ENCODE measurements around the gene FAM210B. TPM values are rescaled to one million over a fixed set of nuclear protein-coding genes. Genes with fewer than 3 reads are reported as not detected.

Gene FAM210B
- total RNA-seq, 1 experiment from 2014 or later: 19.1 TPM

DNA sequence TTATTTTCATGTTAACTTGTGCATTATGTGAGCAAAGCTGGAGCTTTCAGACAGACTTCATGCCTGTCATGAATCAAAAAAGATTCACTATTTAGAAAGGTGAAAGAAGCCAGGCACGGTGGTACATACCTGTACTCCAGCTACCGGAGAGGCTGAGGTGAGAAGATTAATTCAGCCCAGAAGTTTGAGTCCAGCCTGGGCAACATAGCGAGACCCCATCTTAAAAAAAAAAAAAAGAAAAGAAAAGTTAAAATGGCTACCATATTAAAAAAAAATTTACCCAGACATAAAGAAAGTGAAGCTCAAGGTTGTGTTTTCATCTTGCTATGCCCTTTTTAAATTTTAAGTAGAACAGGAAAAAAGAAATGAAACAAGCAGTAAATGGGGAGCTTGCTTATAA, 54.2 kb downstream of the FAM210B start:
- POLR2A ChIA-PET: no interaction called here
- H3K4me3 Mint-ChIP-seq: no peak overlapping the region
- CTCF ChIA-PET: interaction anchor here (1.4 kb wide), 1 partner anchor 25 kb away, joined by 7 read pairs; no protein-coding TSS in a partner anchor
- DNase-seq (ENCODE audit: low spot score) (no peak), ATAC-seq (no peak)
- H3K27ac Mint-ChIP-seq: no peak overlapping the region
- TF ChIP-seq TCF7 (CRISPR knock-in tag; IDR thresholded peaks at IDR 0.05; ENCODE audit: low read depth): no peak
- TF ChIP-seq IRF1 (CRISPR knock-in tag; IDR thresholded peaks at IDR 0.05): no peak
- TF ChIP-seq FOXK1 (CRISPR knock-in tag; IDR thresholded peaks at IDR 0.05): no peak
- TF ChIP-seq CREM (CRISPR knock-in tag; IDR thresholded peaks at IDR 0.05): no peak
- no peak for TF ChIP-seq NR1H2 (CRISPR knock-in tag; IDR thresholded peaks at IDR 0.05)
- TF ChIP-seq, protein P1, sequence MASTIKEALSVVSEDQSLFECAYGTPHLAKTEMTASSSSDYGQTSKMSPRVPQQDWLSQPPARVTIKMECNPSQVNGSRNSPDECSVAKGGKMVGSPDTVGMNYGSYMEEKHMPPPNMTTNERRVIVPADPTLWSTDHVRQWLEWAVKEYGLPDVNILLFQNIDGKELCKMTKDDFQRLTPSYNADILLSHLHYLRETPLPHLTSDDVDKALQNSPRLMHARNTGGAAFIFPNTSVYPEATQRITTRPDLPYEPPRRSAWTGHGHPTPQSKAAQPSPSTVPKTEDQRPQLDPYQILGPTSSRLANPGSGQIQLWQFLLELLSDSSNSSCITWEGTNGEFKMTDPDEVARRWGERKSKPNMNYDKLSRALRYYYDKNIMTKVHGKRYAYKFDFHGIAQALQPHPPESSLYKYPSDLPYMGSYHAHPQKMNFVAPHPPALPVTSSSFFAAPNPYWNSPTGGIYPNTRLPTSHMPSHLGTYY (CRISPR knock-in tag; IDR thresholded peaks at IDR 0.05): no peak
- TF ChIP-seq JUN (CRISPR knock-in tag; IDR thresholded peaks at IDR 0.05): no peak
- TF ChIP-seq ARID4B (CRISPR knock-in tag; IDR thresholded peaks at IDR 0.05; ENCODE audit: borderline replicate concordance): no peak
- no peak for TF ChIP-seq ATF6 (CRISPR knock-in tag; IDR thresholded peaks at IDR 0.05)
- no peak for TF ChIP-seq ZNF416 (CRISPR knock-in tag; IDR thresholded peaks at IDR 0.05)
- TF ChIP-seq ZNF396 (CRISPR knock-in tag; IDR thresholded peaks at IDR 0.05; ENCODE audit: borderline replicate concordance): no peak
- TF ChIP-seq JAZF1 (CRISPR knock-in tag; IDR thresholded peaks at IDR 0.05): no peak
- TF ChIP-seq ZNF263 (CRISPR knock-in tag; IDR thresholded peaks at IDR 0.05; ENCODE audit: low read depth): no peak
- TF ChIP-seq CREB1 (CRISPR knock-in tag; IDR thresholded peaks at IDR 0.05): no peak
- peaks cover 9% of the 10 kb centered on the region; the same call in 1 of the 2 replicates for H3K36me3 Mint-ChIP-seq
- no peaks in the 10 kb centered on the region for H3K4me1 Mint-ChIP-seq
- H3K27me3 Mint-ChIP-seq (ENCODE audit: low read depth): no peaks in the 10 kb centered on the region
- H3K9me3 Mint-ChIP-seq: no peaks in the 10 kb centered on the region

GRCh38 chr20:56414842-56415765, 56.3 kb downstream of the FAM210B start:
- Mint-ChIP-seq H3K27me3 (ENCODE audit: low read depth) (no peaks in the 10 kb centered on the region), H3K27ac (no peak overlapping the region), H3K4me3 (no peak overlapping the region), H3K36me3 (0 out of 2 replicates have a peak, but pooled peaks cover 6% of the 10 kb centered on the region), H3K9me3 (no peaks in the 10 kb centered on the region), H3K4me1 (no peaks in the 10 kb centered on the region)
- DNase-seq (ENCODE audit: low spot score): no peak
- ATAC-seq: no peak
- ChIA-PET CTCF (no interaction called here), POLR2A (interaction anchor here (0.6 kb wide), 1 partner anchor 925 kb away, joined by 3 read pairs; no protein-coding TSS in a partner anchor)
- TF ChIP-seq OVOL2 (CRISPR knock-in tag; IDR thresholded peaks at IDR 0.05; ENCODE audit: borderline replicate concordance) (no peak), ZNF425 (CRISPR knock-in tag; conservative IDR thresholded peaks at IDR 0.05) (no peak), JUN (CRISPR knock-in tag; IDR thresholded peaks at IDR 0.05) (no peak), ATF6 (CRISPR knock-in tag; IDR thresholded peaks at IDR 0.05) (no peak), ZNF423 (CRISPR knock-in tag; IDR thresholded peaks at IDR 0.05) (no peak)
